ENCODE results near the gene PDGFRA.

- TF ChIP-seq CTCF (IDR thresholded peaks at IDR 0.05) (no peak), POLR2A (IDR thresholded peaks at IDR 0.05; ENCODE audit: low read depth) (no peak)
These were observed 27.7 kb downstream of the PDGFRA start for GRCh38 chr4:54256491-54257486.
